ENCODE measurements around the gene SORCS1. TPM values are rescaled to one million over a fixed set of nuclear protein-coding genes. Genes with fewer than 3 reads are reported as not detected.

SORCS1 gene
- total RNA-seq, 1 experiment from 2014 or later: not detected

DNA sequence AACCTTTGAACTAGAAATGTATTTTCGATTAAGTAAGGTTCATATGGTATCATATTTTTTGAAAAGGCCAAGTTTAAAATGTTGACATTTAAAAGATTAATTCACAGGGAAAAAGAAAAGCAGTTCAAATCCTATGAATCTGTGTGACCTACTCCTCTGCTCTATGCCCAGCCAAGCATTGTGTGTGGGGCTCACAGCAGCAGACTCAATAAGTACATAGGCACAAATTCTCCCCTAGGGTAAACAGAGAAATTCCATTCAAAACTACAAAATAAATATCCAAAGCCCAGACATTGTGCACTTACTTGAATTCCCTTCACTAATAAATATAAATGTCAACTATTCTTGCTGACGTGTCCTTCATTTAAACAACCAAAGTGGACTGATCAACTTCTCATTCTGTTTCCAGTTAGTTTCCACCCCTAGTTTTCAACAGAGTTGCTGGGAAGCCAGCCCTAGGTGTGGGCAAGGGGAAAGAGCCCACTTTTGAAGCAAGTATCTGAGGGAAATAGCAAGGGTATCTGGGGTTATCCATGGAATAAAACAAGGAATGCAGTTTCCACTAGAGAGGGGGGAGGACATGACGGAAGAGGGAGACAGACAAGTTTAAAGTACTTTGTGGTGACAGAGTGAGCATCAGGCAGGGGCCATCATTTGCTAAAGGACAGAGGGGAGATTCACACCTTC lies 533.3 kb downstream of the SORCS1 start:
- H3K4me3 ChIP-seq (ENCODE audit: low read depth, low read length): no peak overlapping the region
- Mint-ChIP-seq H3K36me3 (ENCODE audit: insufficient read depth, unreplicated experiment) (no peaks in the 10 kb centered on the region), H3K4me3 (ENCODE audit: unreplicated experiment) (no peak overlapping the region), H3K4me1 (ENCODE audit: low read depth, unreplicated experiment) (no peaks in the 10 kb centered on the region), H3K9me3 (ENCODE audit: unreplicated experiment) (no peaks in the 10 kb centered on the region), H3K27me3 (ENCODE audit: insufficient read depth, unreplicated experiment) (no peaks in the 10 kb centered on the region), H3K27ac (ENCODE audit: unreplicated experiment) (no peak overlapping the region)
- ChIA-PET POLR2A (no interaction called here), CTCF (no interaction called here)
- no peak for DNase-seq
- H3K36me3 ChIP-seq (ENCODE audit: control insufficient read depth, insufficient read depth, low read length): no peaks in the 10 kb centered on the region
- H3K27me3 ChIP-seq (replicated peaks; ENCODE audit: control insufficient read depth, insufficient read depth, low read length): no peaks in the 10 kb centered on the region
- no TSS peak for BruUV-seq (replicated peaks)
- TF ChIP-seq, protein P1, sequence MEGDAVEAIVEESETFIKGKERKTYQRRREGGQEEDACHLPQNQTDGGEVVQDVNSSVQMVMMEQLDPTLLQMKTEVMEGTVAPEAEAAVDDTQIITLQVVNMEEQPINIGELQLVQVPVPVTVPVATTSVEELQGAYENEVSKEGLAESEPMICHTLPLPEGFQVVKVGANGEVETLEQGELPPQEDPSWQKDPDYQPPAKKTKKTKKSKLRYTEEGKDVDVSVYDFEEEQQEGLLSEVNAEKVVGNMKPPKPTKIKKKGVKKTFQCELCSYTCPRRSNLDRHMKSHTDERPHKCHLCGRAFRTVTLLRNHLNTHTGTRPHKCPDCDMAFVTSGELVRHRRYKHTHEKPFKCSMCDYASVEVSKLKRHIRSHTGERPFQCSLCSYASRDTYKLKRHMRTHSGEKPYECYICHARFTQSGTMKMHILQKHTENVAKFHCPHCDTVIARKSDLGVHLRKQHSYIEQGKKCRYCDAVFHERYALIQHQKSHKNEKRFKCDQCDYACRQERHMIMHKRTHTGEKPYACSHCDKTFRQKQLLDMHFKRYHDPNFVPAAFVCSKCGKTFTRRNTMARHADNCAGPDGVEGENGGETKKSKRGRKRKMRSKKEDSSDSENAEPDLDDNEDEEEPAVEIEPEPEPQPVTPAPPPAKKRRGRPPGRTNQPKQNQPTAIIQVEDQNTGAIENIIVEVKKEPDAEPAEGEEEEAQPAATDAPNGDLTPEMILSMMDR (IDR thresholded peaks at IDR 0.05; ENCODE audit: insufficient read depth in 1 of 2, low read depth in 1 of 2, low read length in 1 of 2, severe bottlenecking in 1 of 2, unreplicated experiment in 1 of 2): no peak
- intact Hi-C loops (cut with micrococcal nuclease; ENCODE audit: unreplicated experiment): no loop called here
- no peaks in the 10 kb centered on the region for H3K4me1 ChIP-seq
- no peaks in the 10 kb centered on the region for H3K9me3 ChIP-seq

DNA sequence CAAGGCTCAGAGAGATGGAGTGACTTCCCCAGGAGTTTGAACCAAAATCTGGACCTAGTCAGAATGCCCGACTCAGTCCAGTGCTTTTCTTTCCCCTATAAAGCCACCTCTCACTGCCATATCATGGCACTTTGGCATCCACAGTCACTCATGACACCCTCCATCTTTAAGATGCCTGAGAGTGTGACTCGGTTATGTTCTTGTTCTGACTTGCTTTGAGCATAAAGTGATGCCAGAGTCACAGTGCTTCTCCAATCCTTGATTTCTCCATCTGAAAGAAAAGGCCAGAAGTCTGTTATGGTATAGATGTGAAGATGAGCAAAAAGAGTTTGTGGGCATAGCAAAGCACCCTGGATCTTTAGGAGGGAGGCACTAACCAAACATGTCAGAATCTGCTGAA lies 538.1 kb downstream of the SORCS1 start:
- ChIA-PET CTCF (no interaction called here), POLR2A (no interaction called here)
- TF ChIP-seq, protein P1 (IDR thresholded peaks at IDR 0.05; ENCODE audit: insufficient read depth in 1 of 2, low read depth in 1 of 2, low read length in 1 of 2, severe bottlenecking in 1 of 2, unreplicated experiment in 1 of 2): no peak
- H3K27me3 ChIP-seq (replicated peaks; ENCODE audit: control insufficient read depth, insufficient read depth, low read length): no peaks in the 10 kb centered on the region
- no peaks in the 10 kb centered on the region for H3K9me3 Mint-ChIP-seq (ENCODE audit: unreplicated experiment)
- H3K4me1 Mint-ChIP-seq (ENCODE audit: low read depth, unreplicated experiment): no peaks in the 10 kb centered on the region
- DNase-seq: no peak
- no peak overlapping the region for H3K4me3 ChIP-seq (ENCODE audit: low read depth, low read length)
- no peaks in the 10 kb centered on the region for H3K9me3 ChIP-seq
- no peaks in the 10 kb centered on the region for H3K36me3 Mint-ChIP-seq (ENCODE audit: insufficient read depth, unreplicated experiment)
- no TSS peak for BruUV-seq (replicated peaks)
- H3K27ac Mint-ChIP-seq (ENCODE audit: unreplicated experiment): no peak overlapping the region
- peaks cover 5% of the 10 kb centered on the region for H3K27me3 Mint-ChIP-seq (ENCODE audit: insufficient read depth, unreplicated experiment)
- no peaks in the 10 kb centered on the region for H3K36me3 ChIP-seq (ENCODE audit: control insufficient read depth, insufficient read depth, low read length)
- intact Hi-C loops (cut with micrococcal nuclease; ENCODE audit: unreplicated experiment): no loop called here
- H3K4me3 Mint-ChIP-seq (ENCODE audit: unreplicated experiment): no peak overlapping the region
- H3K4me1 ChIP-seq: no peaks in the 10 kb centered on the region

DNA sequence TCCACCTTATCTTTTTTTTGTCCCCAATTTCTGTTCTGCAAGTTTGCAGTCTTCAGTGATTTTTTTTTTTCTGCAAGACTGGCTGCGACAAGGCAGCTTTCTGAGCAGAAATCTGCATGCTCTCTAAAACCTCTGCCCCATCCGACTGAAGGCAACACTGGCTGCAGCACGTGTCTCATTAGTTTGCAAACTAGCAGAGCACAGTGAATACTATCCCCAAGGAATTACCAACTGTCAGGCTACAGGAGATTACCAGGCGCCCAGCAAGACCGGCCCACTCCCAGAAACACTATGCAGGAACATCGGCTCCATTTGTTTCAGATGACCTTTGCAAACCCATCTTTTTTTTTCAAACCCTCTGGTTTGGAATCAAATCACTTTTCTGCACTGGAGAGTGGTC lies 538.8 kb downstream of the SORCS1 start:
- Mint-ChIP-seq H3K4me3 (ENCODE audit: unreplicated experiment) (no peak overlapping the region), H3K4me1 (ENCODE audit: low read depth, unreplicated experiment) (no peaks in the 10 kb centered on the region), H3K27ac (ENCODE audit: unreplicated experiment) (no peak overlapping the region), H3K27me3 (ENCODE audit: insufficient read depth, unreplicated experiment) (peaks cover 5% of the 10 kb centered on the region), H3K9me3 (ENCODE audit: unreplicated experiment) (no peaks in the 10 kb centered on the region), H3K36me3 (ENCODE audit: insufficient read depth, unreplicated experiment) (no peaks in the 10 kb centered on the region)
- no peak for DNase-seq
- Histone ChIP-seq H3K9me3 (no peaks in the 10 kb centered on the region), H3K4me3 (ENCODE audit: low read depth, low read length) (no peak overlapping the region), H3K4me1 (no peaks in the 10 kb centered on the region), H3K36me3 (ENCODE audit: control insufficient read depth, insufficient read depth, low read length) (no peaks in the 10 kb centered on the region), H3K27me3 (replicated peaks; ENCODE audit: control insufficient read depth, insufficient read depth, low read length) (no peaks in the 10 kb centered on the region)
- BruUV-seq (replicated peaks): no TSS peak
- CTCF ChIA-PET: no interaction called here
- intact Hi-C loops (cut with micrococcal nuclease; ENCODE audit: unreplicated experiment): loop anchor here (2.0 kb wide), 2 partner anchors 81 to 1189 kb away; no protein-coding TSS in a partner anchor
- TF ChIP-seq, protein P1 (IDR thresholded peaks at IDR 0.05; ENCODE audit: insufficient read depth in 1 of 2, low read depth in 1 of 2, low read length in 1 of 2, severe bottlenecking in 1 of 2, unreplicated experiment in 1 of 2): no peak
- POLR2A ChIA-PET: no interaction called here

Data from Caco-2 (cell line).